ENCODE results near the gene MEP1A.

- no peak for TF ChIP-seq POLR2A (IDR thresholded peaks at IDR 0.05; ENCODE audit: low read depth, low read length)
- no peak for TF ChIP-seq TAF1 (IDR thresholded peaks at IDR 0.05; ENCODE audit: borderline replicate concordance, low read depth, low read length)
- no peak for TF ChIP-seq POLR2AphosphoS5 (IDR thresholded peaks at IDR 0.05; ENCODE audit: low read depth, low read length)
Measured at GRCh38 chr6:46879003-46879402, 85.8 kb downstream of the MEP1A start.
